NCI-H2196 treated with DMSO at 0.1 percent for 48 hours (cell line): ENCODE measurements around the gene SLC25A47.
"Not testable (repeated sequence)": the region's sequence is repeated elsewhere in the genome, so short reads cannot be mapped to it uniquely, and the experiment has no call there.

Experiments
- DNase-seq: peaks from one replicate; lab custom pipeline; 2025; ENCODE audit not compliant: unreplicated experiment; lab: John Stamatoyannopoulos, UW

SLC25A47 gene

DNA sequence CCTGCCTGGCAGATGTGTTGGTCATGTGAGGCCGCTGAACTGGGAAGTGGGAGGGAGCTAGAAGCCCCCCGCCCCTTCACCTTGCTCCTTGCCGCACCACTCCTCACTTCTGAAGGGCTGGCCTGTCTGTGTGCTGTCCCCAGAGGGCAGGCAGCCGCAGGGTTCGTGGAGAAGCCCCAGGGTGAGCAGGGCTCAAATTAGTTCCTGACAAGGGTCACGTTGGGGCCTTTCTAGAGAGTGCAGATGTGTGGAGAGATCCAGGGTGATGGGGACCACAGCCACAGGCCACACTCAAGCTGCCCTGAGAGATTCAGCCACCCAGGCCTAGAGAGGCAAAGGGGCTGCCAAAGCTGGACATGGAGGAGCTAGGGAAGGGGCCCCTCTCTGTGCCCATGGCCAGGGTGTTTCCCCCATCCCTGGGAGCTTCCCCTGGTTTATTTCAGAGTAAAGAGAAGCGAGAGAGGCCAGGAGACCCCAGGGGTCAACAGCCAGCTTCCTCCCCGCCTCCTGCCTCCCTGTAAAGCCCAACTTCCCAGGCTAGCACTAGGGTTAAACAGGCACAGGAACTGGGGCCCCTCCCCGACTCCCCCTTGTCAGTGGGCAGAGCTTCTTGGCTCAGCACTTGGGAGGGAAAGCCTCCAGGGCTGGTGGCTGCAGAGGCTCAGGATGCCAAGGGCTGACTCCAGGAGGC, 33.1 kb upstream of the SLC25A47 start:
- DNase-seq = no peak

DNA sequence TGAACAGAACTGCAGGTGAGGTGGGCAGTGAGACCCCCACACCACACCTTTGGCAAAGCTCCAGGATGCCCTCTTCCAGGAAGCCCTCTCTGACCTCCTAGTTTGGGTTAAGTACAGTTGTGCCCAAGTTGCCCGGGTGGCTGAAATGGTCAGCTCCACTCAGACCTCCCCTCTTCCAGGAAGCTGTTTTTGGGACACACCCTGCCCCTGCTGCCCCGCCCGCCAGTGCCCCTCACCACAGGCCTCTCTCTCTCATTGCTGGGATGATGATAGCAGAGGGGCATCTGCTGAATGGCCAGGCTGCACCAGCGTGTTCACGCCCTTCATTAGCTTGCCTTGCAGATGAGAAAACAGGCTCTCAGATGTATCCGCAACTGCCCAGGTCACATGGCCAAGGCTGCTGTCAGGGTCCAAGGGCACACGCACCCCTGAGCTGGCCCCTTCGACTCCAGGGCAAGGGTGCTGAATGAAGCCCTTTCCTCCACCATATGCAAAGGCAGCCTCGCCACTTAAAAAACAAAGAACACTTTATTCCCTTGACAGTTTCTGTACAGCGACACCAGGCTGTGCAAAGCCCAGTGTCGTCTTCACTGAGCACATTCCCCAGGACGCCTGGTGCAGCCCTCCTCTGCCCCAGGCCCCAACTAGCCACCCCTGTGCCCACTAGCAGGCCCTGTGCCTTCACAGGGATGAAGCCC, 32.4 kb upstream of the SLC25A47 start:
- DNase-seq = no peak

DNA sequence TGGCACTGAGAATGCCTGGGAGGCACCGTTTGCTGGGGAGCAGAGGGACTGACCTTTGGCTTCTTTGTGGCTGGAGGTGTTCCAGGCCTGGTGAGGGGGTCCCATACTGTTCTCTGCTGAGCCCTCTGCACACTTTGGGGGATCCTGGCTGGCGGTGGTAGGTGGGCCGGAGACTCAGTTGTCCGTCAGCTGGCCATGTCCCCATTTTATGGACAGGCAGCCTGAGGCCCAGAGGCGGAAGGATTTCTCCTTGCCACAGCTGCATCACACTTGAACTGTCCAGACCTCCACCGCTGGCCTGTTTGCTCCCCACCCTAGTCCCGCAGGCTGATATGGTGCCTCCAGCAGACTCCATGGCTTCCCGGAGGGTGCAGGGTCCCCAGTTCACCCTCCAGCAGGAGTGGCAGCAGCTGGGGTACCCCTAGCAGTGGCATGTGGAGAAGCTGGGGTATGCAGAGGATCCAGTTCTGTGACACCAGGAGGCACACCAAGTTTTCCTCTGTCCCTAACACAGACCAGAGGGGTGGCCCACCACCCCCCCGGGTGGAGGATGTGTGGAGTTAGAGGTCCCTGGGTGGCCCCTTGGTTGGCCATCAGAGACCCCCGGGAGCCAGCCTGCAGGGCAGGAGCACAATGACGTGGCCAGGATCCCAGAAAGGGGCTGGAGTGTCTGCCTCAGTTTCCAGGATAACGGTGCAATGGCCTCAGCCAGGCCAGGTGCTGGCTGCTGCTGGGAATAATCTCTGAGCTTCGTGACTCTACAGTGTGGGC, 31.6 kb upstream of the SLC25A47 start:
- DNase-seq = no peak

DNA sequence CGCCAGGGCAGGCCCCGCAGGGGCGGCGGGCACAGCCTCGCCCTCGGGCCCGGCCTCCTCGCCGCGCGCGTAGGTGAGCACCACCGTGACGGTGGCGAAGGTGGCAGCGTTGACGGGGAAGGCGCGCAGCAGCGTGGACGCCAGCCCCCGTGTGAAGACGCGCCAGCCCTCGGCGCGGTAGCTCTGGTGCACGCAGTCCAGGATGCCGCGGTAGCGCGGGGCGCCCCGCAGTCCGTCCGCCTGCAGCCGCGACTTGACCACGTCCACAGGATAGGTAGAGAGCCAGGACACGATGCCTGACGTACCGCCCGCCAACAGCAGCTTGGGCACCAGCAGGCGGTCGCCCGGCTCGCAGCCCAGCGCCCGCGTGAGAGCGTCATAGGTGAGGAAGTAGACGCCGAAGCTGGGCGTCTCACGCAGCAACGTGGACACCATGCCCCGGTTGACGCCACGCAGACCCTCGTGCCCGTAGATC, 30.8 kb upstream of the SLC25A47 start:
- DNase-seq = no peak

DNA sequence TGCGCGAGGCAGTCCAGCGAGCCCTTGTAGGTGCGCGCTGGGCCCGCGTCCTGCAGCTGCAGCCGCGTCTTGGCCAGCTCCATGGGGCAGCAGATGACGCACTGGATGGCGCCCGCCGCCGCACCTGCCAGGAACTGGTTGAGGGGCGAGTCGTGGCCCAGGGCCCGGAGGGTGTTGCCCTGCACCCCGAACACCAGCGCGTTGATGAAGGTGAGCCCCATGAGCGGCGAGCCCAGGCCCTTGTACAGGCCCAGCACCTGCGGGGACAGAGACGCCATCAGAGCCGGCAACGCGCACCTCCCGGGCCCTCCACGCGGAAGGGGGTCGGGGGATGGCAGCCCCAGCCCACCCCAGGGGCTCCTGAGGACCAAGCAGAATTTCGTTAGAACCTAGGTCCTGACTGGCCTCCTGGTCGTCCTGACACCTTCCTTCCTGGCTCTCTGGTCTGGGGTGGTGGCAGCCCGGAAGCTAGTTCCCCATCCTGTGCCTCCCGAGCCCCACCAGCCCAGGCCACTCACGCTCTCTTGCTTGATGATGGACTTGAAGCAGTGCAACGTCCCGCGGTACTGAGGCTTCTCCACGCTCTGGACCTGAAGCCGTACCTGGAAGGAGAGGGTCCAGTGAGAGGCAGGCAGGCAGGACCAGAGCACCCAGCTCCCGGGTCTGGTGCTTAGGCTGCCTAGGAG, 30.2 kb upstream of the SLC25A47 start:
- DNase-seq = no peak

DNA sequence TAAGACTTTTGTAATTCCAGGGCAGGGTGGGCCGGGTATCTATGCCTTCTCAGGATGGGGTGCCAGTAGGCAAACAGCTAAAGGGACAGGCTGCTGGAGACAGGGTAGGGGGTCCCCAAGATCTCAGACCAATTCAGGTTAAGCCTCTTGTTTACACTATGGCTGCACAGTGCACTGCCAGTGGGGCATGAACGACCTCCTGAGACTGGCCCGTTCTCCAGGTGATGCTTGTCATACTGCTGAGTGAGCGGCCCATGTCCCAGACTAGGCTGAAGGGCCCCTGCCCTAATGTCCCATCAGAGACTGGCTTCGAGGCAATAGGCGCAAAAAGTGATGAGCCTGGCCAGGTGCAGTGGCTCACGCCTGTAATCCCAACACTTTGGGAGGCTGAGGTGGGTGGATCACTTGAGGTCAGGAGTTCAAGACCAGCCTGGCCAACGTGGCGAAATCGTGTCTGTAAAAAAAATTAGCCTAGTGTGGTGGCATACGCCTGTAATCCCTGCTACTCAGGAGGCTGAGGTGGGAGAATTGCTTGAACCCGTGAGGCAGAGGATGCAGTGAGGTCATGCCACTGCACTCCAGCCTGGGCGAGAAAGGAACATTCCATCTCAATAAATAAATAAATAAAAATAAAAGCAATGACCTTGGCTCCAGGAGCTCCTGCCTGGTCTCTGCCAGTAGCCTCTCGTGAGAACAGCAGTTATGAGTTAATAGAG, 29.5 kb upstream of the SLC25A47 start:
- no peak for DNase-seq

DNA sequence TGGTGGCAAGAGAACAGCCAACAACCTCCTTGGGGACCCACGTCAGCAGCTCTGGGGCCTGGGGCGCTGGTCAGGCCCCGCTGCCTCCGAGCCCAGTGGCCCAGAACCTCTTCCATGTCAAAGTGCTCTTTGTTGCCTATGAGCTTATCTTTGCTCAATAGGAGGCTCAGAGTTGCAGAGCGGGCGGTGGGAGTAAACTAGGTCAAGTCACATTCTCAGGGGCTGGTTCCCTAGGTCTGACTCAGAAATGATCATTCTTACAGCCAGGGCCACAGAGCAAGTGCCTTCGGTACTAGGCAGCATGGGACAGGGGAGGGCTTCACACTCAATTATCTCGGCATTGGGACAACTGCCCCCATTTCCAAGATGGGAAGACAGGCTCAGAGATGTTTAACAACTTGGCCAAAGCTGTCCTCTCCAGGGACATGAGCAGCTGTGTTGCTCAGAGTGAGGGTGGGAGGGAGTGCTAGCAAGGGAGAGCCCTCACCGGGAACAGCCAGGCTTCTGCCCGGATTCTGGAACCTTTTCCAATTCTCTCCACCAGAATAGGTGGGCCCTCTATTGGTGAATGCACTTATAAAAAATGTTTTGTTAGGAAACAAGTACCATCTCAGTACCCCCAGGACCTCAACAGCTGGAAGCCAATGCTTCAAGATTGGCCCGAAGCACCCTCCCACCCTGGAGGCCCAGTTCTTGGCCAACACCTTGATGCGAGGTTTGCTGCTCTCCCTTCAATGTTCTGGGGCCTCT, 28.8 kb upstream of the SLC25A47 start:
- DNase-seq = no peak

DNA sequence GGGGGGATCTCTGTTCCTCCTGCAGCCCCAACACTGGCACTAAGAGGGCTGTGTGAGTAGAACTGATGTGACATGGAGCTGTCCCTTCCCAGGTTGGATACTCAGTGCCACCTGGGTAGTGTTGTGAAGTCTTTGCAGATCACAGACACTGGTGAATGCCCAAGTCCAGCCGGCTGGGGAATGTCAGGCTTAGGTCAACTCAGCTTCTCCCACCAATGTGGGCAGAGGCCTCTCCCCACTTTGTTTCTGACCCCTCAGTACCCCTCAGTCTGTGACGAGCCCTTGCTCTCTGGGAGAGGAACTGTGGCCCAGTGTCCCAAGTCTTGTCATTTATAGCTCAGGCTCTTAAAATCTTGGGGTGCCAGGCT, 28.2 kb upstream of the SLC25A47 start:
- DNase-seq = no peak

DNA sequence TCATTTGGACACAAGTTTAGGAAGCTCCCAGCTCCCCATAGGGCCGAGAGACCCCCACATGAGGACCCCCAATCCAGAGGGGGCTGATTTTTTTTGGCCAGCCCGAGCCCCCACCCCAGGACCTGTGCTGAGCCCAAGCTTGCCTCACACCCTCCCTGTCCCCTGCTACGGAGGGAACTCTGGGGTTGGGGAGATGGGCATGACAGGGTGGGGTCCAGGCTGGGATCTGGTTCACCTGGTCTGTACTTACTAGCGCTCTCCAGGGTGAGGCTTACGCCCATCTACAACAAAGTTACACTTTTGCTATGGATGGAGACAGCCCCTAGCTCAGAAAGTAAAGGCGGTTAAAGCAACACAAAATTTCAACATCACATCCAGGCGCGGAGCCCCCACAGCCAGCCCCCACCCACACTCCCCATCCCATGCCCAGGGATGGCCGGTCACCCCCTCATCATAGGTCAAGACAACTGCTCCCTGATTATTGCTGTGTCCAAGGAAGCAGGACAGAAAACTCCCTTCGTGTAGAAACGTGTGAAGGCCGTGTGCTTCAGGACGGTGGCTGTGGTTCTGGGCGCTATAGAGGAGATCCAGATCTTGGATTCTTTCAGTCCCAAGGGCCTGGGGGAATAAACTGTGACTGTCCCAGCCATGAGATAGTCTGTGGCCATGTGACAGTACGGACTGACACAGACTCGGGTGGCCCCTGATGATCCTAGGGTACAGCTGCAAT, 27.6 kb upstream of the SLC25A47 start:
- no peak for DNase-seq

DNA sequence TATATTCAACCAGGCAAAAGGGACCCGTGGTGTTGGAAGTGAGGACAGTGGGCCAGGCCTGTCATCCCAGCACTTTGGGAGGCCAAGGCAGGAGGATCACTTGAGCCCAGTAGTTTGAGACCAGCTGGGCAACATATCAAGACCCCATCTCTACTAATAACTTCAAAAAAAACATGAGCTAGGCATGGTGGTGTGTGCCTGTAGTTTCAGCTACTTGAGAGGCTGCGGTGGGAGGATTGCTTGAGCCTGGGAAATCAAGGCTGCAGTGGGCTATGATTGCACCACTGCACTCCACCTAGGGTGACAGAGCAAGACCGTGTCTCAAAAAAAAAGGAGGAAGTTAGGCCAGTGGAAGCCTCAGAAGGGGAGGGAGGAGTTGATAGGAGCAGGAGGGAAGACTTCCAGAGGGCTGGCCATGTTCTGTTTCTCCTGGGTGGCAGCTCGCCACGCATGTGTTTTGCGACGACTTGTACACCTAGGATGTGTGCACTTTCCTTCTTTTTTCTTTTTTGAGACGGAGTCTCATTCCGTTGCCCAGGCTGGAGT, 27.0 kb upstream of the SLC25A47 start:
- DNase-seq = no peak

DNA sequence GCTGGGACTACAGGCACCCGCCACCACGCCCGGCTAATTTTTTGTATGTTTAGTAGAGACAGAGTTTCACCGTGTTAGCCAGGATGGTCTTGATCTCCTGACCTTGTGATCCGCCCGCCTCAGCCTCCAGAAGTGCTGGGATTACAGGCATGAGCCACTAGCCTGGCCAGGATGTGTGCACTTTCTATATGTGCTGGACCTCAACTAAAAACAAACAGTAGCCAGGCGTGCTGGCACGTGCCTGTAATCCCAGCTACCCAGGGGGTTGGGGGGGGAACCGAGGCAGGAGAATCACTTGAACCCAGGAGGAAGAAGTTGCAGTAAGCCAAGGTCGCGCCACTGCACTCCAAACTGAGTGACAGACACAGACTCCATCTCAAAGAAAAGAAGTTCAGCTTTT, 26.4 kb upstream of the SLC25A47 start:
- not testable (repeated sequence) for DNase-seq

DNA sequence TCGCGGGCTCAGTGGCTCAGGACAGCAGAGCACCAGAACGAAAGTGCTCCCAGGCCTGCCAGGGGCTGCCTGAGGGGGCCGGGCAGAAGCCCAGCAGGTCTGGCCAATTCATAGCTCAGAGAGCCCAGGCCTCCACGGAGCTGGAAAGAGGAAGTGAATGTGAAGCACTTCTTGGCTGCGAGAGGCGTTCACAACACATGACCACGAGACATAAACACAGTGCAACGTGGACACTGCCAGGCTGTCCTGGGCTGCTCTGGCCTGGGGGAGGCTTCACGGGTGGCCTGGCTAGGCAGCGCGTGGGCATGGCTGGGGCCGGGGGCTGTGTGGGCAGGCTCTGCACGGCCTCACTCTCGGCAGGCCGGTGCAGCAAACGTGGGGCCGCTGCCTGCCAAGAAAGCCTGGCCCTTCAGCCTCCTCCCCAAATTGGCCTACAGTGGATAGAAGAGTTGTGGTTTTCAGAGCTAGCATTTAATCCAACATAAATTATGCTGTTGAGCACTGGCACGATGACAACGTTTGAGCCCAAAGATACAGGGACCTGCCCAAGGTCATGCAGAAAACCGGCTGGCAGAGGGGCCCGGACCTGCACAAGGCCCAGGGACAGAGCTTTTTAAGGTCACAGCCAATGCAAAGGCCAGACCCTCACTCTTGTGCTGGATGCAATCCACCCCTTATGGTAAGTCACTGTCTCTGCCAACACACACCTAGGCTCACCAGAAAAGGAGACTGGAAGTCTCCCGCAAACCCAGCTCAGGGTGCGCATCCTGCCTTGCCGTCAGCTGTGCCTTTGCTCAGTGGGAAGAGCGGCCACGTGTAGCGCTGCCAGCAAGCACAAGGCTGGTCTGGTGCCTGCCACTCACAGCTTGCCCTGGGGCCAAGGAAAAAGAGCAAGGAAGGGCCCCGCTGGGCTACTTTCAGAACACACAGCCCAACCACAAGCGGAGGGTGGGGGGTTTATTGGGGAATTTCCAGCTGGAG, 25.5 kb upstream of the SLC25A47 start:
- no peak for DNase-seq

DNA sequence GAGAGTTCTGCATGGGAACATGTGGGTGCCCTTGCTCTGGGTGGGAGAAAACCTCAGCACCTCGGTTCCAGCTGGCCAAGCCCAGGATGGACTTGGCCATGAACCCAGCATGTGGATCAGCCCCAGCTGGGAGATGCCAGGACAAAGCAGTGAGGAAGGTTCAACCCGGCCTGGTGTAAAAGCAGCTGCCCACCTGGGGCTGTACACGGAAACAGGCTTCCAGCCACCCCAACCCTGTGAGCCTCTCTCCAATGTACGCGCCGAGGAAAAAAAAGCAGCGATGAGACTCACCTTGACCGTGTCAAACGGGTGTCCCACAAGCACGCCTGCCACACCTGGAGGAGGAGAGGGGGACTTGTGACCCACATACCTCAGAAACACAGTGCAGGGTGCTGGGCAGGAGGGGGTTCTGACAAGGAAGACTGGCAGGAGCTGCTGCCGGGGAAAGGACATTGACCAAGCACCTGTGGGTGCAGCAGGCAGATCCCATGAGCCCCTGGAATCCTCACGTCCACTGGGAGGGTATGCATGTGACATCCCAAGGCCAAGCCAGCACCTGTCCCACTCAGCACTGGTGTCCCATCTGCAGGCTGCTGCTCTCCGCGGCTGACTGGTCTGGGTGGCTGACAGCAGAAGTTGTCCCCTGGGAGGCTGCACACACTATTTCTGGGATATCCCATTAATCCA, 24.4 kb upstream of the SLC25A47 start:
- DNase-seq = no peak

DNA sequence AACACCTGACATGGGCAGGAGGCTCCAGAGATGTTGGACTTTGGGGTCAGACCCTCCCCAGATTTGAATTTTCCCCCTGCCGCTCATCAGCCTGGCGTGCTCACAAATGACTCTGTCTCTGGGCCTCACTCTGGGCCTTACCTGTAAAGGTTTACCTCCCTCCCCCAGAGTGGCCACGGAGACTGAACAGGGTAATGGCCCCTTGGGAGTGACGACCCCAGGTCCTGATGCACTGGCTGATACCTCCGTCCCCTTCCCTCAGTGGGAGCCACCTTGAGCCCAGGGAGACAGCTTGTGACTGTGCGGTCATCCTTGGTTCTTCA, 23.9 kb upstream of the SLC25A47 start:
- no peak for DNase-seq

DNA sequence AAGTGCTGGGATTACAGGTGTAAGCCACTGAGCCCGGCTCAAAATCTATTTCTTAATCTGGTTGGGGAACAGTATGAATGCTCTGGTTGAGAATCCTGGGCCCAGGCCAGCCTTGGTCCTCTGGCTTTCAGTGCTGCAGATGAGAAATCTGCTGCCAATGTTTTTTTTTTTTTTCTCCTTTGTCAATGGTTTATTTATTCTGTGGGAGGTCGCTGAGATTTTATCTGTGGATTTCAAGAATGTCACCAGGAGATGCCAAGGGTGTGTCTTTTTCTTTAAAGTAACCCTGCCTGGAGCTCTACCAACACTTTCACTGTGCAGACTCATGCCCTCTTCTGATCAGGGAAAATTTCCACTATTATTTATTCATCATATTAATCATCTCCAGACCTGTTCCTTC, 20.5 kb upstream of the SLC25A47 start:
- DNase-seq = no peak

DNA sequence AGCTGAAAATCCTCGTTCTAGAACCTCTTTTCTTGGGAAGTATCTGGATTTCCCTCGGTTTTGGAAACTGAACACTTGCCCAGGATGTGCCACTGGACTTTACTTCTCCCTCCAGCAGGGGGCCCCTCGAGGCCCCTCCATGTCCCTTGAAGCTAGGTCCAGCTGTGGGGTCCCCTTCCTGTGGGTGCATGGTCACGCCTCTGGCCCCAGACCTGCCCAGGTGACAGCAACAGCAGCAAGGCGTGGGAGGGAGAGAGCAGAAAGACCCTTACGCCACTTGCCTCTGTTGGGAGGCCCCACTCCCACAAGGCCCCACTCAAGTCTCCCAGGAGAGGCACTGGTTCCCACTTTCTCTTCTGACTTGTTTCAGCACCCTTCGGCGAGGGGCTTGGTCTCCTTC, 20.0 kb upstream of the SLC25A47 start:
- no peak for DNase-seq

DNA sequence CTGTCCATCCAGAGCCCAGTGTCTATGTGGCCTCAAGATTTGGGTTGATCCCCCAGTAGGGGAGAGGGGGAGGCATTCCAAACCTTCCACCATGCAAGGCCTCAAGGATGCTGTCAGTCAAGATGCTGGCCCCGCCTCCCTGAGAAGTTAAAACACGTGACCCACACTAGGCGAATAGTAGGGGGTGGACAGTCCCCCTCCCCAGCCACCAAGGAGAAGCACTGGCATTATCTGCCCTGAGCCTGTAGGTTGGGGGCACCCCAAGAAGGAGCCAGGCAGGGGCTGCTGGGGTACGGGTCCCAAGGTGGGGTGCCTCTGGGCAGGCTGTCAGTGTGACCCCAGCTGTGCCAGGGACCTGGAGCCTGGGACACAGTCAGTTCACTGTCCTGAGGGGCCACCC, 19.2 kb upstream of the SLC25A47 start:
- DNase-seq = no peak
